Measurements from ENCODE around the gene ADAM30.

The ADAM30 gene

GRCh38 chr1:119912963-119913362, 16.6 kb upstream of the ADAM30 start:
- H3K4me1 ChIP-seq (ENCODE audit: control insufficient read depth, insufficient read depth, low read length): no peaks in the 10 kb centered on the region
- H3K27ac ChIP-seq (ENCODE audit: extremely low read depth, low read depth, low read length): no peak overlapping the region
- CTCF ChIA-PET: interaction anchor here (0.8 kb wide), 1 partner anchor 107 kb away, joined by 3 read pairs; no protein-coding TSS in a partner anchor
- POLR2A ChIA-PET: no interaction called here
- peaks cover 12 to 57% of the 10 kb centered on the region in 2 experiments for H3K36me3 ChIP-seq (ENCODE audit: control insufficient read depth in 2 of 2, insufficient read depth in 1 of 2, low read length in 2 of 2)
- no peak overlapping the region for H3K4me3 ChIP-seq (ENCODE audit: low read depth, low read length)
- no peak for TF ChIP-seq KLF1 (tag by site-specific recombination; IDR thresholded peaks at IDR 0.05)
- TF ChIP-seq ZSCAN5A (tag by site-specific recombination; IDR thresholded peaks at IDR 0.05): no peak
- no peak for TF ChIP-seq ZBTB11 (tag by site-specific recombination; conservative IDR thresholded peaks at IDR 0.05; ENCODE audit: low read depth)
- no peak for TF ChIP-seq YY2 (tag by site-specific recombination; IDR thresholded peaks at IDR 0.05)
- TF ChIP-seq ZNF19 (tag by site-specific recombination; IDR thresholded peaks at IDR 0.05; ENCODE audit: low read depth): no peak
- TF ChIP-seq ZNF664 (tag by site-specific recombination; IDR thresholded peaks at IDR 0.05): no peak
- no peak for TF ChIP-seq ZNF426 (tag by site-specific recombination; IDR thresholded peaks at IDR 0.05)
- TF ChIP-seq GLIS1 (tag by site-specific recombination; IDR thresholded peaks at IDR 0.05): no peak
- TF ChIP-seq ZNF155 (tag by site-specific recombination; IDR thresholded peaks at IDR 0.05): no peak
- no peak for TF ChIP-seq TCF7L2 (IDR thresholded peaks at IDR 0.05; ENCODE audit: borderline replicate concordance, low read depth, low read length)
- TF ChIP-seq GLIS2 (tag by site-specific recombination; IDR thresholded peaks at IDR 0.05): no peak
- TF ChIP-seq ZNF280C (tag by site-specific recombination; IDR thresholded peaks at IDR 0.05): no peak
- no peak for TF ChIP-seq ZNF830 (tag by site-specific recombination; IDR thresholded peaks at IDR 0.05; ENCODE audit: low read depth)
- TF ChIP-seq ZNF837 (tag by site-specific recombination; IDR thresholded peaks at IDR 0.05): no peak
- no peaks in the 10 kb centered on the region for H3K9me3 ChIP-seq (ENCODE audit: control insufficient read depth, insufficient read depth, low read depth, low read length)

GRCh38 chr1:119911775-119912174, 15.5 kb upstream of the ADAM30 start:
- CTCF ChIA-PET: no interaction called here
- Histone ChIP-seq H3K4me3 (ENCODE audit: low read depth, low read length) (no peak overlapping the region), H3K9me3 (ENCODE audit: control insufficient read depth, insufficient read depth, low read depth, low read length) (no peaks in the 10 kb centered on the region), H3K4me1 (ENCODE audit: control insufficient read depth, insufficient read depth, low read length) (no peaks in the 10 kb centered on the region), H3K27ac (ENCODE audit: extremely low read depth, low read depth, low read length) (no peak overlapping the region), H3K36me3 (ENCODE audit: control insufficient read depth in 2 of 2, insufficient read depth in 1 of 2, low read length in 2 of 2) (peaks cover 5 to 45% of the 10 kb centered on the region in 2 experiments; a peak in 2 of 3 replicates)
- POLR2A ChIA-PET: no interaction called here
- TF ChIP-seq ZNF26 (tag by site-specific recombination; IDR thresholded peaks at IDR 0.05): no peak
- no peak for TF ChIP-seq ZIC2 (tag by site-specific recombination; IDR thresholded peaks at IDR 0.05)
- TF ChIP-seq ZNF664 (tag by site-specific recombination; IDR thresholded peaks at IDR 0.05): no peak
- no peak for TF ChIP-seq KLF1 (tag by site-specific recombination; IDR thresholded peaks at IDR 0.05)
- no peak for TF ChIP-seq ZBTB49 (tag by site-specific recombination; IDR thresholded peaks at IDR 0.05; ENCODE audit: low read depth)
- TF ChIP-seq ZNF335 (tag by site-specific recombination; conservative IDR thresholded peaks at IDR 0.05): no peak
- TF ChIP-seq ZNF433 (tag by site-specific recombination; IDR thresholded peaks at IDR 0.05; ENCODE audit: low read depth): no peak
- no peak for TF ChIP-seq BCL11B (tag by site-specific recombination; IDR thresholded peaks at IDR 0.05; ENCODE audit: low read depth)

Data from HEK293 (cell line).